HepG2 (cell line): ENCODE measurements around the gene LAMA5. TPM values are rescaled to one million over a fixed set of nuclear protein-coding genes. Genes with fewer than 3 reads are reported as not detected.

Source experiments
- ARID2 ChIP-seq: sonication (generic); formaldehyde crosslinking; IDR thresholded peaks from 2 replicates; pipeline ENCODE4 v1.8.1; 2022; ENCODE audit warnings: mild to moderate bottlenecking, missing genetic modification reagents, borderline replicate concordance
- ARID5B ChIP-seq: IDR thresholded peaks from 2 replicates; pipeline ENCODE4 v1.4.0; 2020; ENCODE audit warnings: mild to moderate bottlenecking, missing genetic modification reagents
- ATRX ChIP-seq: sonication (generic); formaldehyde crosslinking; IDR thresholded peaks from 2 replicates; pipeline ENCODE4 v1.4.0; 2020; ENCODE audit warnings: missing genetic modification reagents, borderline replicate concordance
- BCL3 ChIP-seq: sonication (generic); formaldehyde crosslinking; IDR thresholded peaks from 2 replicates; pipeline ENCODE4 v1.5.1; 2020; ENCODE audit warnings: mild to moderate bottlenecking, missing genetic modification reagents, moderate library complexity
- HOXA7 ChIP-seq: sonication (generic); formaldehyde crosslinking; IDR thresholded peaks from 2 replicates; pipeline ENCODE4 v1.8.1; 2022; ENCODE audit warnings: mild to moderate bottlenecking, missing genetic modification reagents, moderate library complexity
- LCORL ChIP-seq, 2 experiments: fragments of 450-650 bp in 1 of 2; sonication (generic) in 1 of 2; formaldehyde crosslinking in 1 of 2; IDR thresholded peaks; 2 replicates each; pipeline versions ENCODE4 v1.5.0 to v1.6.1; 2017 to 2020; ENCODE audit warnings: antibody characterized with exemption in 1 of 2, missing genetic modification reagents in 1 of 2
- MXI1 ChIP-seq: IDR thresholded peaks from 3 replicates; pipeline ENCODE4 v1.6.1; 2012; ENCODE audit warnings: low read depth, low read length, inconsistent platforms, borderline replicate concordance
- NAIF1 ChIP-seq: sonication (generic); formaldehyde crosslinking; IDR thresholded peaks from 2 replicates; pipeline ENCODE4 v1.5.0; 2020; ENCODE audit warnings: mild to moderate bottlenecking, missing genetic modification reagents, borderline replicate concordance
- SMAD9 ChIP-seq: sonication (generic); formaldehyde crosslinking; IDR thresholded peaks from 2 replicates; pipeline ENCODE4 v1.5.1; 2020; ENCODE audit warnings: mild to moderate bottlenecking, missing genetic modification reagents
- SMYD3 ChIP-seq: sonication (generic); formaldehyde crosslinking; IDR thresholded peaks from 2 replicates; pipeline ENCODE4 v1.8.1; 2023; ENCODE audit warnings: mild to moderate bottlenecking, missing genetic modification reagents
- SP4 ChIP-seq: sonication (generic); formaldehyde crosslinking; IDR thresholded peaks from 2 replicates; pipeline ENCODE4 v1.8.1; 2023; ENCODE audit warnings: mild to moderate bottlenecking, missing genetic modification reagents
- TCF12 ChIP-seq, 2 experiments: fragments of 450-650 bp in 1 of 2; sonication (generic) in 1 of 2; formaldehyde crosslinking in 1 of 2; IDR thresholded peaks; 2 replicates each; pipeline versions ENCODE4 v1.6.1 to v1.8.0; 2017 to 2022; ENCODE audit warnings: antibody characterized with exemption in 1 of 2, mild to moderate bottlenecking in 1 of 2, missing genetic modification reagents in 1 of 2, moderate library complexity in 1 of 2
- THYN1 ChIP-seq: sonication (generic); formaldehyde crosslinking; IDR thresholded peaks from 2 replicates; pipeline ENCODE4 v1.8.1; 2023; ENCODE audit warnings: low read depth, mild to moderate bottlenecking, moderate library complexity, missing genetic modification reagents, borderline replicate concordance
- ZNF264 ChIP-seq: sonication (generic); formaldehyde crosslinking; IDR thresholded peaks from 2 replicates; pipeline ENCODE4 v1.4.0; 2020; ENCODE audit warnings: missing genetic modification reagents
- ZNF274 ChIP-seq: sonication (generic); formaldehyde crosslinking; IDR thresholded peaks from 2 replicates; pipeline ENCODE4 v1.5.1; 2020; ENCODE audit warnings: mild to moderate bottlenecking, missing genetic modification reagents
- ZNF275 ChIP-seq: sonication (generic); formaldehyde crosslinking; IDR thresholded peaks from 2 replicates; pipeline ENCODE4 v1.8.0; 2022; ENCODE audit warnings: missing genetic modification reagents, mild to moderate bottlenecking, inconsistent platforms, borderline replicate concordance
- ZNF598 ChIP-seq: sonication (generic); formaldehyde crosslinking; IDR thresholded peaks from 2 replicates; pipeline ENCODE4 v1.5.1; 2020; ENCODE audit warnings: mild to moderate bottlenecking, missing genetic modification reagents, borderline replicate concordance
- ZNF616 ChIP-seq: sonication (generic); formaldehyde crosslinking; IDR thresholded peaks from 2 replicates; pipeline ENCODE4 v1.5.0; 2020; ENCODE audit warnings: low read depth, mild to moderate bottlenecking, missing genetic modification reagents
- polyA plus RNA-seq, 8 experiments: library from polyadenylated mRNA; depleted of rRNA in 3 of 8; stranded (reverse) in 7 of 8; unstranded in 1 of 8; fragments of >200 nt; fragmentation: Illumina TruSeq in 4 of 8; extraction: Trizol in 4 of 8; gene quantifications; 2 replicates each; pipeline versions ENCODE4 v1.2.1 to v1.2.3, GENCODE V29; 2011 to 2016; ENCODE audit warnings: low read depth in 4 of 8, missing spikeins in 1 of 8, mixed read lengths in 1 of 8; ENCODE audit not compliant: insufficient read depth in 1 of 8
- total RNA-seq, 5 experiments: library from RNA; depleted of rRNA; stranded (reverse); fragments of >200 nt; fragmentation: Illumina TruSeq; extraction: Trizol; gene quantifications; 2 replicates each; pipeline ENCODE4 v1.2.3, GENCODE V29; 2016; ENCODE audit warnings: low read depth in 1 of 5
- TF ChIP-seq, protein P1 (sequence below): sonication (generic); formaldehyde crosslinking; IDR thresholded peaks from 2 replicates; pipeline ENCODE4 v1.4.0; 2020; ENCODE audit warnings: missing genetic modification reagents

LAMA5 gene
- total and polyA plus RNA-seq, 2 of the 13 experiments (the other 11 are each of a cell fraction or from before 2014, with no cell fraction given) = 21.0 to 44.7 TPM

DNA sequence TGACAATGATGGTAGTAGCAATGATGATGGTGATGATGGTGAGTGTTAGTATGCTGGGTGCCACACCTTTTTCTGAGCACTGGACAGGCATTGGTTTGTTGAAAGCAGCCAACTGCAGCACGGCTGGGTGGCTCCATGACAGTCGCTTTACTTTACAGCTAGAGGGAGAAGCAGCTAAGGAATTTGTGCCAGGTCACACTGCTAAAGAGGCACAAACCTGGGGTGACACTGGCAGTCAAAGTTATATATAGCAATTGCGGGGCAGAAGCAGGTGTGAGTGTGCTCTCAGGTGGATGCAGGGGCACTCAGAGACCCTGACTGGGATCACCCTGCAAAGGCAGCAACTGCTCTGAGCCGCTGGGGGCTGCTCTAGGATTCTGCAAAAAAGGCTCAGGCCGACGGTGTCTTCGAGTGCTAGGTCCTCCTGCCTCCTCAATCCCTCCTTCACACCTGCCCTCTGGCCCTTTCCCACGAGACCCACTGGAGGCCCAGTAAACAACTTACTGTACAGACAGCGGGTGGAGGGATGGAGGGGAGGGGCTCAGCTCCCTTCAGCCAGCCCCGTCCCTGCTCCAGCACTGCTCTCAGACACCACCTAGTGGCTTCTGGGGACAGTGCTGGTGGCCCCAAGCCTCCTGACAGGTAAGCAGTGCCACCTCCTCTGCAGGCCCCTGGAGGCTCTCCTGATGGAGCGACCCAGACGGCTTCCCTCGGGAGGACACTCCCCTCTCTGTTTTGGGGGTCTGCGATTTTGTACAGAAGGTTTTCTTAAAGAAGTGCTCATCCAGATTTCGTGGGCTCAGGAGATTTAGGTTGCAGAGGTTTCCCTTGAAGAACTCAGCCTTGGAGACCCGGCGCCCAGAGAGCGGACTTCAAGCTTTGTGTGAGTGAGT is 15.4 kb upstream of the LAMA5 start (continued):
- TF ChIP-seq BCL3 (CRISPR knock-in tag) (no peak), ARID5B (CRISPR knock-in tag) (peak; percentile 44; the same call in 1 of the 2 replicates), NAIF1 (CRISPR knock-in tag) (no peak), ZNF616 (CRISPR knock-in tag) (no peak; the same call in 1 of the 2 replicates), HOXA7 (no peak), ZNF598 (CRISPR knock-in tag) (no peak), TCF12 (IDR thresholded peaks at IDR 0.05) (no peak), TCF12 (CRISPR knock-in tag; IDR thresholded peaks at IDR 0.05) (no peak), ARID2 (CRISPR knock-in tag) (no peak; the same call in 1 of the 2 replicates), LCORL (IDR thresholded peaks at IDR 0.05) (no peak), LCORL (CRISPR knock-in tag; IDR thresholded peaks at IDR 0.05) (peak; percentile 77), SP4 (CRISPR knock-in tag) (no peak), THYN1 (CRISPR knock-in tag) (0 out of 2 replicates have a peak, but pooled peaks have one; percentile 25), SMAD9 (CRISPR knock-in tag) (no peak), ZNF274 (CRISPR knock-in tag) (peak; percentile 77; the same call in 1 of the 2 replicates), SMYD3 (no peak), ATRX (CRISPR knock-in tag) (no peak), MXI1 (peak; percentile 75; the same call in 1 of the 3 replicates), ZNF264 (CRISPR knock-in tag) (peak; percentile 86), ZNF275 (CRISPR knock-in tag) (no peak)
- TF ChIP-seq, protein P1, sequence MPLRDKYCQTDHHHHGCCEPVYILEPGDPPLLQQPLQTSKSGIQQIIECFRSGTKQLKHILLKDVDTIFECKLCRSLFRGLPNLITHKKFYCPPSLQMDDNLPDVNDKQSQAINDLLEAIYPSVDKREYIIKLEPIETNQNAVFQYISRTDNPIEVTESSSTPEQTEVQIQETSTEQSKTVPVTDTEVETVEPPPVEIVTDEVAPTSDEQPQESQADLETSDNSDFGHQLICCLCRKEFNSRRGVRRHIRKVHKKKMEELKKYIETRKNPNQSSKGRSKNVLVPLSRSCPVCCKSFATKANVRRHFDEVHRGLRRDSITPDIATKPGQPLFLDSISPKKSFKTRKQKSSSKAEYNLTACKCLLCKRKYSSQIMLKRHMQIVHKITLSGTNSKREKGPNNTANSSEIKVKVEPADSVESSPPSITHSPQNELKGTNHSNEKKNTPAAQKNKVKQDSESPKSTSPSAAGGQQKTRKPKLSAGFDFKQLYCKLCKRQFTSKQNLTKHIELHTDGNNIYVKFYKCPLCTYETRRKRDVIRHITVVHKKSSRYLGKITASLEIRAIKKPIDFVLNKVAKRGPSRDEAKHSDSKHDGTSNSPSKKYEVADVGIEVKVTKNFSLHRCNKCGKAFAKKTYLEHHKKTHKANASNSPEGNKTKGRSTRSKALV (CRISPR knock-in tag) = 0 out of 2 replicates have a peak, but pooled peaks have one; percentile 54
